NCI-H2029 (cell line): ENCODE data around the gene ANKS3.
"Not testable (repeated sequence)": the region's sequence is repeated elsewhere in the genome, so short reads cannot be mapped to it uniquely, and the experiment has no call there.

Source experiments
- DNase-seq: peaks from one replicate; lab custom pipeline; 2025; lab: John Stamatoyannopoulos, UW

Gene ANKS3

GRCh38 chr16:4755687-4756086, 21.6 kb upstream of the ANKS3 start:
- DNase-seq, result no peak

- DNase-seq, result no peak
Measured at GRCh38 chr16:4754865-4755264, 20.8 kb upstream of the ANKS3 start.

GRCh38 chr16:4753227-4753626, 19.2 kb upstream of the ANKS3 start:
- no peak for DNase-seq

DNA sequence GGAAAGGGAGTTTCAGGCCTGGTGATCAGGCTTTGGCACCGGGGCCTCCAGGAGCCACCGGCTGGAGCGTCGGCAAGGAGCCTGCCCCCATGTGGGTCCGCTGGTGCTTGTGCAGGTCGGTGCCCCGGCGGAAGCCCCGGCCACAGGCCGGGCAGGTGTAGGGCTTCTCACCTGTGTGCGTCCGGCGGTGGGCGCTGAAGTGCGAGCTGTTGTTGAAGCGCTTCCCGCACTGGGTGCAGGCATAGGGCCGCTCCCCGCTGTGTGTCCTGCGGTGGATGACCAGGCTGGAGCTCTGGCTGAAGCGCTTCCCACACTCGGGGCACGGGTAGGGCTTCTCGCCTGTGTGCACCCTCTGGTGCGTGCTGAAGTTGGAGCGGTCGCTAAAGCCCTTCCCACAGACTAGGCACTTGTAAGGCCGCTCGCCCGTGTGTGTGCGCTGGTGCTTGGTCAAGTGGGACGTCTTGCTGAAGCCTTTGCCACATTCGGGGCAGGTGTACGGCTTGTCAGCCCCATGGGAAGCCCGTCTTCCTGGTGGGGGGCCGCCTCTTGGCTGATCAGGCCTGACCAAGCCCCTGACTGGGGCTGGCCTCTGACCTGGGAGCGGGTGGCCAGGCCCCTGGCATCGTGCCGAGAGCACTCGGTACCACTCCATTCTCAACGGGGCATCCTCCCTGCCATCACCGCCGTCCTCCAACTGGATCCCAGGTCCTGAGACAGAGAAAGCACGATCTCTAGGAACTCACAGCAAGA, 18.5 kb upstream of the ANKS3 start:
- DNase-seq, result no peak

DNA sequence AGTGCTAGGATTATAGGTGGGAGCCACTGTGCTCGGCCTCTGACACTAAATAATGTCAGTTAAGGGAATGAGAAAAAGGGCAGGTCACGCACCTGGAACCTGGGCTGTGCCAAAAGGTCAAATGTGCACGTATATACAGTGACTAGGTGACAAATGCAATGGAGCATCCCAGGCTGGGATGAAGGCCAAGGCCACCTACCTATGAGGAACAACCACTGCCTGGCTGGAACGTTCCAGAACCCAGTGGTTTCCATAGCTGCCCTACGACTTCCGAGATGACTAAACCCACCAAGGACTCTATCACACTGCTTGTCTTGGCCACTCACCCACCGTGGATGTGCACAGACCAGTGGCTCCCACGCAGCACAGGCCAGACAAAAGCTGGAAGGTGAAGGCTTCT, 16.8 kb upstream of the ANKS3 start:
- DNase-seq, result no peak

DNA sequence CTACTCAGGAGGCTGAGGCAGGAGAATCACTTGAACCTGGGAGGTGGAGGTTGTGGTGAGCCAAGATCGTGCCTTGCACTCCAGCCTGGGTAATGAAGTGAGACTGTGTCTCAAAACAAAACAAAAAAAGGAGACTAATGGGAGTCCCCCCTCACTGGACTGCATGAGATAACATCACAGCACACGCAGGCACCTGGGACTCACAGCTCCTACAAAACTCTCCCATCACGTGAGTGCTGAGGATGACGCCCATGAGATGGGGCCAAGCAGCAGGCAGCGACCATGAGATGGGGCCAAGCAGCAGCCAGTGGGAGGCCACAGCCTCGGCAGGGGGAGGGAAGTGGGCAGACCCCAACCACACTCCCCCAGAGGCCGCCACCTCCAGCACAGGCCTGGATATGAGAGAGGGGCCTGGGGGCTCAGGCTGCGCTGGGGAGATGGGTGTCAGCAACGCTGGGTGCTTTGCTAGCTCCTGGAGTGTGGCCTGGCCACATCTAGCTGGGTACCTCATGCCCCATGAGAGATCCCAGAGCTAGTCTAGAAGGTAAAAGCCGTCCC, 15.7 kb upstream of the ANKS3 start:
- DNase-seq, result no peak

DNA sequence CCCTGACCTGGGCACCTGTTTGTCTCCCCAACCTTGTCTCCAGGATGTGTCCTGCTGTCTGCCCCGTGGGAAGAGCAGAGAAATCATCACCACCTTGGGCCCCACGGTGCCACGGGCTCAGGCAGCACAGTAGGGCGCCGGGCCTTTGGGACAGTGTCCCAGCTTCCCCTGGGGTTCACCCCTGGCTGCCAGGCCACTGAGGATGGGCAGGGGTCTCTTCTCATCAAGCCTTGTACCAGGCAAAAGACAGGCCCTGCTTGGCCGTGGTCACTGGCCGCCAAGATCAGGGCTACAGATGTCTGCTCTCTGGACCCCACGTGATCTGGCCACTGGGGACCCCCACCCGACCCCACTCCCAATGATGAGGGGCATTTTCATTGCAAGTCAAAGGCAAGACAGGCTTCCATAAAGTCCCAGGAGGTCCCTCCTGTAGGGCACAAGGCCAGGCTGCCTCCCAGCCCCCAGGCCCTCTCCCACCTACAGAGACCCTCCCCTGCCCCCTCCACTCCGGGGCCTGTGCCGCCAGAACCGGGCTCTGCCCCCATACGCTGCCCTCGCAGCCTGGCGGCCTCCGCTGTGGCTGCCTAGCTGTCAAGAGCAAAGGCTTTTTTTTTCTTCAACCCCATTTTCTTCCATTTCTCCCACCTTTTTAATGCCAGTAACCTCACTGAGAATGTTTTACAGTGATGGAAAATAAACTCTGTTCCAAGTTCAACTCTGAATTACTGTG, 14.8 kb upstream of the ANKS3 start:
- no peak for DNase-seq

DNA sequence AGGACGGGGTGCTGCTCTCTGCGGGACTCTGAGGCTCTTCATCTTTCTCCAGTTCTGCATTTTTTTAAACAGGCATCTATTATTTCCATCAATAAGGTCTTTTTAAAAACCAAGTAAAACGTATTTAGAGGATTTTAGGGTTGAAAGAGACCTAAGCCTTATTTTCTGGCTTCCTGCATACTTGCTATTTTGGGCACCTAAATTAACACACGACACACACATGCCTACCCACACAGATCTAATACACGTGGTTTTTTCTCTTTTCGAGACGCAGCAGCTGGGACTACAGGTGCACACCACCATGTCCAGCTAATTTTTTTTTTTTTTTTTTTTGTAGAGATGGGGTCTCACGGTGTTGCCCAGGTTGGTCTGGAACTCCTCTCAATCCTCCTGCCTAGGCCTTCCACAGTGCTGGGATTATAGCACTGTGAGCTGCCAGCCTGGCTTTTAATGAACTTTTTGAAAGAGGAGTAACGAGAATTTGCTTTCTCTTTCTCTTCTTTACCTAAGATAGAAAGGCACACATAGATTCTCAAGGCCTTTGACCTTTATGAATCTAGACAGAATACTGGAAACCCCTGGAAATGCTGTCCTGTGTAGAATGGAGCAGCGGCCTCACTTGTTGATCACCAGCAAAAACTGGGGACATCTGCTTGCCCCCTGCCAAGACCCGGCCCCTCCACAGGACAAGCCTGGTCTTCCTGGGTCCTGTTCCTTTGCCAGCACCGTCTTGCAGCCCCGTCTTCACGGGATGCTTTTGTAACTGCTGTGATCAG, 14.0 kb upstream of the ANKS3 start:
- no peak for DNase-seq

- no peak for DNase-seq
Measured at GRCh38 chr16:4746991-4747574, 13.0 kb upstream of the ANKS3 start.

GRCh38 chr16:4746215-4746614, 12.1 kb upstream of the ANKS3 start:
- DNase-seq, result no peak

DNA sequence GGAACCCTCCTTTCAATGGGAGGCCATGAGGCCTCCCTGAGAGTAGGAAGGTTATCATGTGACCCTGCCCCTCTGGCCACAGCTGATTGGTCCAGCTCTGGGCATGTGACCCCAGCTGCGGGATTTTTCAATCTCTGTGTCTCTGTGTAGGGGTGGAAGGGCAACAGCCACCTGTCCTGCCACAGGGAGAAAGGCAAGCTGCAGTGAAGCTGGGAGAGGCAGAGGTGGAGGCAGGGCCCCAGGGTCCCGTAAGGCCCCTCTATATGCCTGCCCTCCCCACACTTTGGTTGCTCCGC, 11.2 kb upstream of the ANKS3 start:
- no peak for DNase-seq

DNA sequence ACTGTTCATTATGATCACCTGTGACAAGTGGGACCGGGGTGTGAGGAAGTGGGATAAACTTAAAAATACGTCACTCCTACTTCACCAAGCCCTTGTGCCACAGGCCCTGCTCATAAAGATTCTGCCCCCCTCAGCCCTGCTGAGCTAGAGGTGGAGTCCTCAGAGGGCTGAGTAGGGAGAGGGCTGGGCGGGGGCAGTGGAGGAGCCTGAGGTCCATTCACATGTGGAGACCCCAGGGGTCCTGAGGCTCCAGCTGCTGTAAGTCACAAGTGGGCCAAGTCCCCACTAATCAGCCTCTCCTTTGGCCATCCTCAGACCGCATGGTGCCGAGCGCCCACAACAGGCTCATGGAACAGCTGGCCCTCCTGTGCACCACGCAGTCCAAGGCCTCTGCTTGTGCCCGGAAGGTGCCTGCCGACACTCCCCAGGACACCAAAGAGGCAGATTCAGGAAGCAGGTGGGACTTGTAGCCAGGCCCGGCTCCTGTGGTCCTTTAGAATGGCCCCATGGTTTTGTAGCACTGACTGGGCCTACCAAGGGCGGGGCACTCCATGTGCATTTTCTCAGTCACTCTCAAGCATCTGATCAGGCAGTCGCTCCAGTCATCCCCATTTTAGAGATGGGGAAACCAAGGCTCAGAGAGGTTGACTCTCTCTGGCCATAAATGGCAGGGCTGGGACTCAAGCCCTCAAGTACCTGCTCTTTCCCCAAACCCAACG, 10.6 kb upstream of the ANKS3 start:
- DNase-seq, result no peak

- DNase-seq, result no peak
Measured at GRCh38 chr16:4743226-4743878, 9.3 kb upstream of the ANKS3 start.

DNA sequence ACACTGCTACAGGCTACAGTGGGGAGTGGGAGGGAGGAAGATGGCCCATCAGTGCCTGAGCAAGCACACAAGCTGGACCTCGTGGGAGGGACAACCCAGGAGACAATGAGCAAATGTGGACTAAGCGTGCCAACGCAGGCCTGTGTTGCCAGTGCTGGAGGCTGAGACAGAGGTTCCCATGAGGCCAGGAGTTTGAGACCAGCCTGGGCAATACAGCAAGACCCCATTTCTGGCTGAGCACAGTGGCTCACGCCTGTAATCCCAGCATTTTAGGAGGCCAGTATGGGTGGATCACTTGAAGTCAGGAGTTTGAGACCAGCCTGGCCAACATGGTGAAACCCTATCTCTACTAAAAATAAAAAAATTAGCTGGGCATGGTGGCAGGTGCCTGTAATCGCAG, 4.3 kb upstream of the ANKS3 start:
- DNase-seq, result not testable (repeated sequence)

- no peak for DNase-seq
Measured at GRCh38 chr16:4737545-4737944, 3.5 kb upstream of the ANKS3 start.

DNA sequence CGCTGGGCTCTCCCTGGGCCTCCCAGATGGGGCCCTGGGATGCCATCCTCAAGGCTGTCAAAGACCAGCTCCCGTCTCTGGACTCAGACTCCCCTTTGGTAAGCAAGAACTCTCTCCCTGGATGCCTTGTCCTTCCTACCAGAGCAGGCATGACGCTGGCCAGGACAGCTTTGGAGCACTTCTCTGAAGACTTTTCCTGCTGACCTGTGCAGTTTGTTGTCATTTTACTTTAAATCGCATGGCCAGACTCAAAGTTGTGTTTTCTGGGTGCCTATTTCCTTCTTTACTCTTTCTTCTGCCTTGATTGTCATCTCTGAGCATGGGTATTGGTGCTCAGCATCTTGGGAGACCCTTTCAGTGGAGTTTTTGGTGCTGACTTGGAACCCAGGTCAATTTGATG, 2.5 kb upstream of the ANKS3 start:
- DNase-seq, result no peak

GRCh38 chr16:4734730-4735535, 862 bp upstream of the ANKS3 start:
- DNase-seq, result peak; percentile 64

GRCh38 chr16:4733747-4734062, 366 bp downstream of the ANKS3 start:
- no peak for DNase-seq

- no peak for DNase-seq
Measured at GRCh38 chr16:4733211-4733742, 794 bp downstream of the ANKS3 start.

DNA sequence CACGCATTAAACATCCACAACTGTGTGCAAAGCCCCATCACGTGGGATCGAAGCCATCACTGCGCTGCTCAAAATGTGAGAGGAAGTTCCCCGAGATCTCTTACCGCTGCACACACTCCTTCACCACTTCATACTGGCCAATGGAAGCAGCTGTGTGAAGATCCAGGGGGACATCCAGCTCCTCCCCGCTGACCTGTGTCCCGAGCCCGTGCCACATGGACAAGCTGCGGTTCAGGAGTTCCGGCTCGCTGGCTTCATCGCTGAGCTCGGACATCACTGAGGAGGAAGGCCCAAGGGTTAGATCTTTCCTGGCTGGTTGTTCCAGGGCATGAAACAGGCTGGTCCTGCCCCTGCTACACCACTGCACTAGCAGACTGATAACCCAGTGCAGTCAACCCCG, 4.2 kb downstream of the ANKS3 start:
- DNase-seq, result no peak
